H7 (cell line): ENCODE data around the gene PCDHA1. TPM values are rescaled to one million over a fixed set of nuclear protein-coding genes. Genes with fewer than 3 reads are reported as not detected.

Experiments
- DNase-seq: peaks from one replicate; pipeline ENCODE4 v3.0.0; 2012
- H3K27me3 ChIP-seq: 2 replicates; pipeline ENCODE4 v1.6.0; 2011; ENCODE audit warnings: mild to moderate bottlenecking, low read length; ENCODE audit not compliant: control insufficient read depth, insufficient read depth
- H3K36me3 ChIP-seq: replicated peaks from 2 replicates; pipeline ENCODE4 v1.5.1; 2011; ENCODE audit warnings: low read length; ENCODE audit not compliant: control insufficient read depth, insufficient read depth
- H3K4me3 ChIP-seq: 2 replicates; pipeline ENCODE4 v1.5.1; 2011; ENCODE audit warnings: low read depth, mild to moderate bottlenecking, control low read depth, low read length, moderate library complexity; ENCODE audit not compliant: insufficient read depth
- total RNA-seq: library from RNA; depleted of rRNA; stranded (reverse); fragments of >200 nt; shearing (Covaris generic); gene quantifications from 2 replicates; pipeline ENCODE4 v1.2.3, GENCODE V29; 2014

The PCDHA1 gene
- total RNA-seq, 1 experiment from 2014 or later: not detected

- no peak for DNase-seq
- Histone ChIP-seq H3K36me3 (no peaks in the 10 kb centered on the region), H3K4me3 (no peak overlapping the region), H3K27me3 (no peaks in the 10 kb centered on the region)
Observed at GRCh38 chr5:140998921-140999410, 213.0 kb downstream of the PCDHA1 start.

- Histone ChIP-seq H3K4me3 (peak overlapping the region; percentile 41), H3K36me3 (no peaks in the 10 kb centered on the region)
- peak; percentile 49 for DNase-seq
Observed at GRCh38 chr5:141001446-141001843, 215.5 kb downstream of the PCDHA1 start.

GRCh38 chr5:141001844-141002604, 216.1 kb downstream of the PCDHA1 start:
- Histone ChIP-seq H3K4me3 (peak overlapping the region; percentile 41), H3K27me3 (no peaks in the 10 kb centered on the region)
- peak; percentile 82 for DNase-seq

More at GRCh38 chr5:141001446-141001843, 215.5 kb downstream of the PCDHA1 start:
- no peaks in the 10 kb centered on the region for H3K27me3 ChIP-seq

GRCh38 chr5:141002605-141002965, 216.6 kb downstream of the PCDHA1 start:
- Histone ChIP-seq H3K27me3 (no peaks in the 10 kb centered on the region), H3K36me3 (no peaks in the 10 kb centered on the region), H3K4me3 (no peak overlapping the region)
- no peak for DNase-seq

More at GRCh38 chr5:141001844-141002604, 216.1 kb downstream of the PCDHA1 start:
- H3K36me3 ChIP-seq: no peaks in the 10 kb centered on the region

GRCh38 chr5:141003031-141003430, 217.1 kb downstream of the PCDHA1 start:
- H3K27me3 ChIP-seq: no peaks in the 10 kb centered on the region
- DNase-seq: no peak
- H3K36me3 ChIP-seq: no peaks in the 10 kb centered on the region
- no peak overlapping the region for H3K4me3 ChIP-seq

- no peaks in the 10 kb centered on the region for H3K36me3 ChIP-seq
- peak; percentile 58 for DNase-seq
- H3K27me3 ChIP-seq: no peaks in the 10 kb centered on the region
- no peak overlapping the region for H3K4me3 ChIP-seq
Observed at GRCh38 chr5:141003791-141004611, 218.1 kb downstream of the PCDHA1 start.

- no peak for DNase-seq
- Histone ChIP-seq H3K36me3 (no peaks in the 10 kb centered on the region), H3K4me3 (no peak overlapping the region), H3K27me3 (no peaks in the 10 kb centered on the region)
Observed at GRCh38 chr5:141007791-141008190, 221.9 kb downstream of the PCDHA1 start.

- DNase-seq: no peak
- no peak overlapping the region for H3K4me3 ChIP-seq
- no peaks in the 10 kb centered on the region for H3K27me3 ChIP-seq
- H3K36me3 ChIP-seq: no peaks in the 10 kb centered on the region
Observed at GRCh38 chr5:141010047-141010793, 224.3 kb downstream of the PCDHA1 start.

- no peak overlapping the region for H3K4me3 ChIP-seq
- no peaks in the 10 kb centered on the region for H3K36me3 ChIP-seq
- H3K27me3 ChIP-seq: no peaks in the 10 kb centered on the region
- no peak for DNase-seq
Observed at GRCh38 chr5:141017943-141018342, 232.0 kb downstream of the PCDHA1 start.

GRCh38 chr5:141022384-141022783, 236.4 kb downstream of the PCDHA1 start:
- Histone ChIP-seq H3K4me3 (no peak overlapping the region), H3K36me3 (no peaks in the 10 kb centered on the region), H3K27me3 (no peaks in the 10 kb centered on the region)
- DNase-seq: no peak

GRCh38 chr5:141031006-141031405, 245.1 kb downstream of the PCDHA1 start:
- DNase-seq: no peak
- no peak overlapping the region for H3K4me3 ChIP-seq
- H3K27me3 ChIP-seq: no peaks in the 10 kb centered on the region
- H3K36me3 ChIP-seq: no peaks in the 10 kb centered on the region

- no peaks in the 10 kb centered on the region for H3K36me3 ChIP-seq
- H3K4me3 ChIP-seq: no peak overlapping the region
- DNase-seq: peak; percentile 34
- no peaks in the 10 kb centered on the region for H3K27me3 ChIP-seq
Observed at GRCh38 chr5:141032626-141033025, 246.7 kb downstream of the PCDHA1 start.

- H3K36me3 ChIP-seq: no peaks in the 10 kb centered on the region
- no peaks in the 10 kb centered on the region for H3K27me3 ChIP-seq
- no peak overlapping the region for H3K4me3 ChIP-seq
- DNase-seq: no peak
Observed at GRCh38 chr5:141039061-141039460, 253.1 kb downstream of the PCDHA1 start.

GRCh38 chr5:141039517-141039916, 253.6 kb downstream of the PCDHA1 start:
- H3K36me3 ChIP-seq: no peaks in the 10 kb centered on the region
- DNase-seq: peak; percentile 10
- peak overlapping the region; percentile 53 for H3K4me3 ChIP-seq
- H3K27me3 ChIP-seq: no peaks in the 10 kb centered on the region
